Liver (tissue), 9 donors: ENCODE data around the gene CACNA1B. TPM values are rescaled to one million over a fixed set of nuclear protein-coding genes. Genes with fewer than 3 reads are reported as not detected.

ENCODE experiments used
- DNase-seq: peaks from one replicate; pipeline ENCODE4 v3.0.0-alpha.2; 2017; ENCODE audit warnings: low spot score
- H3K27ac ChIP-seq, 2 donors: one replicate each; pipeline ENCODE4 v1.7.0; 2013; ENCODE audit warnings: inconsistent platforms in 2 of 2, low read length in 2 of 2, control low read depth in 1 of 2, low read depth in 1 of 2, mild to moderate bottlenecking in 1 of 2
- H3K27me3 ChIP-seq, 4 donors: one replicate each; pipeline versions ENCODE4 v1.6.1 to v1.7.0; 2013; ENCODE audit warnings: low read length in 3 of 4, inconsistent platforms in 1 of 4, mild to moderate bottlenecking in 1 of 4, moderate library complexity in 1 of 4; ENCODE audit not compliant: control insufficient read depth in 4 of 4, insufficient read depth in 4 of 4
- H3K36me3 ChIP-seq, 4 donors: one replicate each; pipeline versions ENCODE4 v1.6.1 to v1.7.0; 2013; ENCODE audit warnings: low read length in 3 of 4, mild to moderate bottlenecking in 3 of 4, low read depth in 1 of 4, moderate library complexity in 1 of 4; ENCODE audit not compliant: control insufficient read depth in 4 of 4, insufficient read depth in 3 of 4
- H3K4me1 ChIP-seq, 4 donors: one replicate each; pipeline versions ENCODE4 v1.6.1 to v1.7.0; 2013; ENCODE audit warnings: low read length in 3 of 4, mild to moderate bottlenecking in 3 of 4, moderate library complexity in 1 of 4; ENCODE audit not compliant: control insufficient read depth in 4 of 4, insufficient read depth in 4 of 4
- H3K4me3 ChIP-seq, 3 donors: one replicate each; pipeline versions ENCODE4 v1.6.1 to v1.7.0; 2013; ENCODE audit warnings: low read length in 3 of 3, control low read depth in 1 of 3, low read depth in 1 of 3, mild to moderate bottlenecking in 1 of 3
- H3K9ac ChIP-seq, 2 donors: one replicate each; pipeline ENCODE4 v1.7.0; 2013; ENCODE audit warnings: low read length in 2 of 2, mild to moderate bottlenecking in 2 of 2, moderate library complexity in 2 of 2, control low read depth in 1 of 2, low read depth in 1 of 2
- H3K9me3 ChIP-seq, 4 donors: one replicate each; pipeline versions ENCODE4 v1.6.1 to v1.7.0; 2013; ENCODE audit warnings: low read length in 3 of 4; ENCODE audit not compliant: control insufficient read depth in 4 of 4
- EGR1 ChIP-seq, 2 donors: IDR thresholded peaks; 2 replicates each; pipeline ENCODE4 v1.6.1; 2016 to 2018; ENCODE audit warnings: antibody characterized with exemption in 2 of 2, low read depth in 2 of 2
- FOXA1 ChIP-seq: IDR thresholded peaks from 2 replicates; pipeline ENCODE4 v1.6.1; 2016; ENCODE audit warnings: antibody characterized with exemption
- FOXA2 ChIP-seq: IDR thresholded peaks from 2 replicates; pipeline ENCODE4 v1.6.1; 2016; ENCODE audit warnings: antibody characterized with exemption
- GABPA ChIP-seq, 2 donors: IDR thresholded peaks in 1 of 2; conservative IDR thresholded peaks in 1 of 2; 2 replicates each; pipeline ENCODE4 v1.6.1; 2016; ENCODE audit warnings: antibody characterized with exemption in 2 of 2, mild to moderate bottlenecking in 1 of 2, moderate library complexity in 1 of 2
- HNF4A ChIP-seq, 2 donors: conservative IDR thresholded peaks; 2 replicates each; pipeline ENCODE4 v1.6.1; 2016; ENCODE audit warnings: antibody characterized with exemption in 2 of 2, mild to moderate bottlenecking in 2 of 2
- HNF4G ChIP-seq: IDR thresholded peaks from 2 replicates; pipeline ENCODE4 v1.6.1; 2016; ENCODE audit warnings: antibody characterized with exemption
- JUND ChIP-seq, 2 donors: IDR thresholded peaks; 2 replicates each; pipeline ENCODE4 v1.6.1; 2016; ENCODE audit warnings: antibody characterized with exemption in 2 of 2
- NR2F2 ChIP-seq: IDR thresholded peaks from 2 replicates; pipeline ENCODE4 v1.6.1; 2016; ENCODE audit warnings: antibody characterized with exemption
- RAD21 ChIP-seq, 2 donors: IDR thresholded peaks; 2 replicates each; pipeline ENCODE4 v1.6.1; 2016; ENCODE audit warnings: antibody characterized with exemption in 2 of 2, mild to moderate bottlenecking in 2 of 2
- RXRA ChIP-seq, 2 donors: IDR thresholded peaks; 2 replicates each; pipeline ENCODE4 v1.6.1; 2017 to 2018; ENCODE audit warnings: antibody characterized with exemption in 2 of 2, mild to moderate bottlenecking in 1 of 2
- SP1 ChIP-seq: IDR thresholded peaks from 2 replicates; pipeline ENCODE4 v1.6.1; 2018; ENCODE audit warnings: antibody characterized with exemption, mild to moderate bottlenecking
- TAF1 ChIP-seq: conservative IDR thresholded peaks from 2 replicates; pipeline ENCODE4 v1.6.1; 2016; ENCODE audit warnings: antibody characterized with exemption, mild to moderate bottlenecking
- YY1 ChIP-seq: IDR thresholded peaks from 2 replicates; pipeline ENCODE4 v1.6.1; 2016; ENCODE audit warnings: antibody characterized with exemption, mild to moderate bottlenecking
- WGBS: extraction: QIAGEN DNeasy Blood & Tissue Kit; methylation state at CpG from one replicate; pipeline ENCODE4 v1.1.7; 2013; 5-methylcytosine and 5-hydroxymethylcytosine counted together
- polyA plus RNA-seq, 2 donors: library from polyadenylated mRNA; stranded (reverse) in 1 of 2; unstranded in 1 of 2; fragments of 200-250 nt in 1 of 2; fragments of >200 nt in 1 of 2; fragmentation: Nextera tagmentation in 1 of 2; extraction: Ambion mirVana in 1 of 2; gene quantifications; one replicate each; pipeline versions ENCODE4 v1.2.1 to v1.2.3, GENCODE V29; 2013 to 2015
- total RNA-seq, 2 donors: library from RNA; depleted of rRNA; stranded (reverse); fragments of >200 nt; gene quantifications; one replicate each; pipeline ENCODE4 v1.2.3, GENCODE V29; 2014
- TF ChIP-seq, protein P1 (sequence below): IDR thresholded peaks from 2 replicates; pipeline ENCODE4 v1.6.1; 2016; ENCODE audit warnings: antibody characterized with exemption
- TF ChIP-seq, protein P2 (sequence below): IDR thresholded peaks from 2 replicates; pipeline ENCODE4 v1.6.1; 2016; ENCODE audit warnings: antibody characterized with exemption
- TF ChIP-seq, protein P3 (sequence below): IDR thresholded peaks from 2 replicates; pipeline ENCODE4 v1.6.1; 2016; ENCODE audit warnings: antibody characterized with exemption
- TF ChIP-seq, protein P4 (sequence below): fragments of 150-350 bp; IDR thresholded peaks from 2 replicates; pipeline ENCODE4 v1.5.1; 2017; ENCODE audit warnings: improper control_type of control experiment, low read depth, low read length; ENCODE audit not compliant: missing input control
- TF ChIP-seq, protein P5 (sequence below): IDR thresholded peaks from 2 replicates; pipeline ENCODE4 v1.6.1; 2016; ENCODE audit warnings: antibody characterized with exemption, mild to moderate bottlenecking
- donor health status: healthy.
- donor health status: healthy.
- donor health status: healthy.
- donor health status: healthy.
- donor health status: healthy.

The CACNA1B gene
- total and polyA plus RNA-seq, 4 donors: under 0.01 to 0.05 TPM; not detected in 2

DNA sequence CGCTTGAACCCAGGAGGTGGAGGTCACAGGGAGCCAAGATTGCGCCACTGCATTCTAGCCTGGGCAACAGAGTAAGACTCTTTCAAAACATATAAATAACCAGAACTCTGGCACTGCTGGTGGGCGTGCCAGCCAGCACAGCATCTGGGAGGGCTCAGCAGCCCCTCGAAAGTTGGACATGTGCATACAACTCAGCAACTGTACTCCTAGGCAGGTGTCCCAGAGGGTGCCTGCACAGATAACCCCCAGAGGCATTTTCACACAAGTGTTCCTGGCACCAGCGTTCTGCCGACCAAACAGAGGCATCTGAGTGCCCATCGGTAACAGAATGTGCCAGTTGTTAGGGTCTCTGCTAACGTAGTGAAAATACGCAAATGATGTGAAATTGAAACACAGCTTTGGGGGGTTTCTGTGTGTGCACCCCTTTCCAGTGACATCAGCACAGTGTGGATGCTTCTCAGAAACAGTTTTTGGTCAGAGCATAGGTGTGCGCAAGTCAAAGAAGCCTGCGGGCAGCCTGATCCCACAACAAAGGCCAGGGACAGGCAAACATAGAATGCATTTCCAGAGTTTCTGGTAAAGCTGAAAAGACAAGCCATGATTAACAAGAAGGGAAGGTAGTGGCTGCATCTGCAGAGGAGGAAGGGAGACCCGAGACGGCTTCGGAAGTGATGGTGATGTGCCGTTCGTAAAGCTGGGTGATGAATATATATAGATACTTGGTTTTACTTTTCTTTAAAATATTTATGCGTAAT is 190.2 kb downstream of the CACNA1B start:
- 85% methylated on average over 17 of the region's 17 CpGs for WGBS
- H3K4me1 ChIP-seq: no peaks in the 10 kb centered on the region
- H3K4me3 ChIP-seq: no peak overlapping the region
- no peak overlapping the region for H3K9ac ChIP-seq
- TF ChIP-seq, protein P1, sequence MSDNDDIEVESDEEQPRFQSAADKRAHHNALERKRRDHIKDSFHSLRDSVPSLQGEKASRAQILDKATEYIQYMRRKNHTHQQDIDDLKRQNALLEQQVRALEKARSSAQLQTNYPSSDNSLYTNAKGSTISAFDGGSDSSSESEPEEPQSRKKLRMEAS: no peak
- no peak for TF ChIP-seq EGR1 (IDR thresholded peaks at IDR 0.05; ENCODE audit: low read depth in 2 of 2)
- no peak for TF ChIP-seq SP1
- no peak for TF ChIP-seq FOXA2
- no peak for TF ChIP-seq RAD21 (IDR thresholded peaks at IDR 0.05)
- TF ChIP-seq, protein P2, sequence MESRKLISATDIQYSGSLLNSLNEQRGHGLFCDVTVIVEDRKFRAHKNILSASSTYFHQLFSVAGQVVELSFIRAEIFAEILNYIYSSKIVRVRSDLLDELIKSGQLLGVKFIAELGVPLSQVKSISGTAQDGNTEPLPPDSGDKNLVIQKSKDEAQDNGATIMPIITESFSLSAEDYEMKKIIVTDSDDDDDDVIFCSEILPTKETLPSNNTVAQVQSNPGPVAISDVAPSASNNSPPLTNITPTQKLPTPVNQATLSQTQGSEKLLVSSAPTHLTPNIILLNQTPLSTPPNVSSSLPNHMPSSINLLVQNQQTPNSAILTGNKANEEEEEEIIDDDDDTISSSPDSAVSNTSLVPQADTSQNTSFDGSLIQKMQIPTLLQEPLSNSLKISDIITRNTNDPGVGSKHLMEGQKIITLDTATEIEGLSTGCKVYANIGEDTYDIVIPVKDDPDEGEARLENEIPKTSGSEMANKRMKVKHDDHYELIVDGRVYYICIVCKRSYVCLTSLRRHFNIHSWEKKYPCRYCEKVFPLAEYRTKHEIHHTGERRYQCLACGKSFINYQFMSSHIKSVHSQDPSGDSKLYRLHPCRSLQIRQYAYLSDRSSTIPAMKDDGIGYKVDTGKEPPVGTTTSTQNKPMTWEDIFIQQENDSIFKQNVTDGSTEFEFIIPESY: no peak
- no peak for TF ChIP-seq YY1
- TF ChIP-seq RXRA (IDR thresholded peaks at IDR 0.05): no peak
- no peak for DNase-seq
- no peaks in the 10 kb centered on the region for H3K9me3 ChIP-seq
- H3K27me3 ChIP-seq: peaks cover 0 to 7% (median 0%) of the 10 kb centered on the region in 4 donors
- no peak overlapping the region for H3K27ac ChIP-seq
- no peaks in the 10 kb centered on the region for H3K36me3 ChIP-seq

DNA sequence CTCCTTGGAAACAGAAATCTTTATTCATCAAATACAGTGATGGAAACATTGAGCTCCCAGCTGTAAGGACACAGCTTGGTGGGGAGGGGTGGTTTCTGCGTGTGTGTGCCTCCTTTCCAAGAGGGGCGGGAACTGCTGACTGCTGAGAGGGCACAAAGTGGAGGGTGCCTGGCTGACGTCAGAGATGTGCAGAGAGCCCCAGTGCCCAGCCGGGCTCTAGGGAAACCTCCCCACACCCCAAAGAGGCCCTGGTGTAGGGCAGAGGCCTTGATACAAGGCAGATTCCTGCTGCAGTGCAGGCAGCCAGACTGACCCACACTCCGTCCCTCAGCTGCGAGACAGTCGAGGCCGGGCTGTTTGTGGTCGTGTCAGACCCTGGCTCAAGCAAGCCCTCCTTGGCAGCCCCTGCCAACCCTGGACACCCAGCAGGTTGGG is 191.0 kb downstream of the CACNA1B start:
- DNase-seq: no peak
- no peak overlapping the region for H3K4me3 ChIP-seq
- H3K9me3 ChIP-seq: no peaks in the 10 kb centered on the region
- H3K27ac ChIP-seq: no peak overlapping the region
- 61% methylated on average over 9 of the region's 9 CpGs for WGBS
- TF ChIP-seq GABPA (IDR thresholded peaks at IDR 0.05 in 1 of 2, conservative IDR thresholded peaks at IDR 0.05 in 1 of 2) (no peak), YY1 (no peak), EGR1 (IDR thresholded peaks at IDR 0.05; ENCODE audit: low read depth in 2 of 2) (no peak), SP1 (no peak), FOXA1 (no peak), FOXA2 (no peak), NR2F2 (no peak), RAD21 (IDR thresholded peaks at IDR 0.05) (no peak), HNF4A (conservative IDR thresholded peaks at IDR 0.05) (no peak), RXRA (IDR thresholded peaks at IDR 0.05) (no peak), HNF4G (no peak), TAF1 (no peak), JUND (IDR thresholded peaks at IDR 0.05) (no peak)
- TF ChIP-seq, protein P1: no peak
- TF ChIP-seq, protein P3, sequence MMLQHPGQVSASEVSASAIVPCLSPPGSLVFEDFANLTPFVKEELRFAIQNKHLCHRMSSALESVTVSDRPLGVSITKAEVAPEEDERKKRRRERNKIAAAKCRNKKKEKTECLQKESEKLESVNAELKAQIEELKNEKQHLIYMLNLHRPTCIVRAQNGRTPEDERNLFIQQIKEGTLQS: no peak
- TF ChIP-seq, protein P4, sequence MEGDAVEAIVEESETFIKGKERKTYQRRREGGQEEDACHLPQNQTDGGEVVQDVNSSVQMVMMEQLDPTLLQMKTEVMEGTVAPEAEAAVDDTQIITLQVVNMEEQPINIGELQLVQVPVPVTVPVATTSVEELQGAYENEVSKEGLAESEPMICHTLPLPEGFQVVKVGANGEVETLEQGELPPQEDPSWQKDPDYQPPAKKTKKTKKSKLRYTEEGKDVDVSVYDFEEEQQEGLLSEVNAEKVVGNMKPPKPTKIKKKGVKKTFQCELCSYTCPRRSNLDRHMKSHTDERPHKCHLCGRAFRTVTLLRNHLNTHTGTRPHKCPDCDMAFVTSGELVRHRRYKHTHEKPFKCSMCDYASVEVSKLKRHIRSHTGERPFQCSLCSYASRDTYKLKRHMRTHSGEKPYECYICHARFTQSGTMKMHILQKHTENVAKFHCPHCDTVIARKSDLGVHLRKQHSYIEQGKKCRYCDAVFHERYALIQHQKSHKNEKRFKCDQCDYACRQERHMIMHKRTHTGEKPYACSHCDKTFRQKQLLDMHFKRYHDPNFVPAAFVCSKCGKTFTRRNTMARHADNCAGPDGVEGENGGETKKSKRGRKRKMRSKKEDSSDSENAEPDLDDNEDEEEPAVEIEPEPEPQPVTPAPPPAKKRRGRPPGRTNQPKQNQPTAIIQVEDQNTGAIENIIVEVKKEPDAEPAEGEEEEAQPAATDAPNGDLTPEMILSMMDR: no peak
- TF ChIP-seq, protein P5, sequence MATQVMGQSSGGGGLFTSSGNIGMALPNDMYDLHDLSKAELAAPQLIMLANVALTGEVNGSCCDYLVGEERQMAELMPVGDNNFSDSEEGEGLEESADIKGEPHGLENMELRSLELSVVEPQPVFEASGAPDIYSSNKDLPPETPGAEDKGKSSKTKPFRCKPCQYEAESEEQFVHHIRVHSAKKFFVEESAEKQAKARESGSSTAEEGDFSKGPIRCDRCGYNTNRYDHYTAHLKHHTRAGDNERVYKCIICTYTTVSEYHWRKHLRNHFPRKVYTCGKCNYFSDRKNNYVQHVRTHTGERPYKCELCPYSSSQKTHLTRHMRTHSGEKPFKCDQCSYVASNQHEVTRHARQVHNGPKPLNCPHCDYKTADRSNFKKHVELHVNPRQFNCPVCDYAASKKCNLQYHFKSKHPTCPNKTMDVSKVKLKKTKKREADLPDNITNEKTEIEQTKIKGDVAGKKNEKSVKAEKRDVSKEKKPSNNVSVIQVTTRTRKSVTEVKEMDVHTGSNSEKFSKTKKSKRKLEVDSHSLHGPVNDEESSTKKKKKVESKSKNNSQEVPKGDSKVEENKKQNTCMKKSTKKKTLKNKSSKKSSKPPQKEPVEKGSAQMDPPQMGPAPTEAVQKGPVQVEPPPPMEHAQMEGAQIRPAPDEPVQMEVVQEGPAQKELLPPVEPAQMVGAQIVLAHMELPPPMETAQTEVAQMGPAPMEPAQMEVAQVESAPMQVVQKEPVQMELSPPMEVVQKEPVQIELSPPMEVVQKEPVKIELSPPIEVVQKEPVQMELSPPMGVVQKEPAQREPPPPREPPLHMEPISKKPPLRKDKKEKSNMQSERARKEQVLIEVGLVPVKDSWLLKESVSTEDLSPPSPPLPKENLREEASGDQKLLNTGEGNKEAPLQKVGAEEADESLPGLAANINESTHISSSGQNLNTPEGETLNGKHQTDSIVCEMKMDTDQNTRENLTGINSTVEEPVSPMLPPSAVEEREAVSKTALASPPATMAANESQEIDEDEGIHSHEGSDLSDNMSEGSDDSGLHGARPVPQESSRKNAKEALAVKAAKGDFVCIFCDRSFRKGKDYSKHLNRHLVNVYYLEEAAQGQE: no peak
- H3K36me3 ChIP-seq: no peaks in the 10 kb centered on the region
- H3K9ac ChIP-seq: no peak overlapping the region
- no peaks in the 10 kb centered on the region for H3K4me1 ChIP-seq
- H3K27me3 ChIP-seq: peaks cover 0 to 7% (median 0%) of the 10 kb centered on the region in 4 donors
